CD4-positive, alpha-beta T cell treated with Interleukin-17A for 1 hour (primary cell): ENCODE data around the gene ETS2.
"Not testable (repeated sequence)": the region's sequence is repeated elsewhere in the genome, so short reads cannot be mapped to it uniquely, and the experiment has no call there.

Experiments used
- DNase-seq: peaks from one replicate; pipeline ENCODE4 v3.0.0-alpha.2; 2020

The ETS2 gene

GRCh38 chr21:38839328-38840286 lies 33.9 kb downstream of the ETS2 start:
- DNase-seq: no peak

DNA sequence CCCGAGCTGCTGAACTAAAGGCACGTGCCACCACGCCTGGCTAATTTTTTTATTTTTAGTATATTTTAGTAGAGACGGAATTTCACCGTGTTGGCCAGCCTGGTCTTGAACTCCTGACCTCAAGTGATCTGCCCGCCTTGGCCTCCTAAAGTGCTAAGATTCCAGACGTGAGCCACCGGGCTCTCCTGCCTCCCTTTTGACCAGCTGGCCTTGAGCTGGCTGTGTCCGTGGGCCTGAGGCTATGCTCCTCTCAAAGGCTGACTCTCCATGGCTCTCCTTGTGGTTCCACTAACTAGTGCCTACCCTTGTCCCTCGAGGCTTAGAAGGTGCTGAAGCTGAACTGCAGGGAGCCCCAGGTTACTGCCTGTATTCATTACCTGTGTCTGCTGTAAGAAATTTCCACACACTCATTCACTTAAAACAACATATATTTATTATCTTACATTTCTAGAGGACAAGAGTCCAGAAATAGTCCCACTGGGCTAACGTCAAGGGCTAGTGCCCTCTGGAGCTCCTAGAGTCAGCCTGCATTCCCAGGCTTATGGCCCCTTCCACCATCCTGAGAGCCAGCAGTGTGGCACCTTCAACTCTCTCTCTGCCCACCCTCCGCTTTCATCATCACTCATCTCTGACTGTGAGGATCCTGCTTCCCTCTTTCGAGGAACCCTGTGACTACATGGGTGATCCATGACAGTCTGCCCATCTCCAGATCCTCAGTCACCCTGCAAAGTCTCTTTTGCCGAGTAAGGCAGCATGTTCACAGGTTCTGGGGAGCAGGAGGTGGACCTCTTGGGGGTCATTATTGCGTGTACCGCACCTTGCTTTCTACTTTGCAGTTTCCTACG lies 34.9 kb downstream of the ETS2 start:
- DNase-seq: no peak

DNA sequence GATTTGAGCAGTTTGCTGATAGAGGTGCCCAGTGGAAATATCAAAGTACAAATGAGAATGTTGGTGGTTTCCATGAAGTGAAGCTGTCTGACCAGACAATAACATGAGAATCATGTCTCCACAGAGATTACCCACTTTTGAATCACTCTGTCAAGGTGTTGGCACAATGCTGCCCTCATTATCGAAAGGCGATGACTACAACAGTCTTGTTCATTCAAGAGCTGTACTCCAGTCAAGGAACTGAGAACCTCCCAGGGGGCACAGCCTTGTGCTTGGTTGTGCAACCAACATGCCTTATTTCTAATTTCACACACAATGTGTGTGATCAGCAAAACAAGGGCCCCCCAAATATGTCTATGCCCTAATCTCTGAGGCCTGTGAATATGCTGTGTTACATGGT lies 35.7 kb downstream of the ETS2 start:
- DNase-seq: no peak

DNA sequence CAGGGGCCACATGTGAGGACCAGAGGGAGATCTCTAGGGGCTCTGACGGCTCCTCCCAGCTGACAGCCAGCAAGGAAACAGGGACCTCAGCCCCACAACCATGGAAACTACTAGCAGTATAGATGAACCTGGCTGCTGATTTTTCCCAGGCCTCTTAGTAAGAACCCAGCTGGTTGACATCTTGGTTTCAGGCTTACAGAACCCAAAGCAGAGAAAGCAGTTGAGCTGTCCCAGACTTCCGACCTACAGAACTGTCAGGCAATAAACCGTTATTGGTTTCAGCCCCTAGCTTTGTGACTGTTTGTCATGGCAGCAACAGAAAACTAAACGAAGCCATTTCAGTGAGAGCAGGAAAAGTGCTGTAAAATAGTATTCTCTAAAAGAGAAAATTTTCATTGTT lies 36.4 kb downstream of the ETS2 start:
- no peak for DNase-seq

GRCh38 chr21:38843379-38843778 lies 37.6 kb downstream of the ETS2 start:
- no peak for DNase-seq

GRCh38 chr21:38843806-38844503 lies 38.2 kb downstream of the ETS2 start:
- no peak for DNase-seq

DNA sequence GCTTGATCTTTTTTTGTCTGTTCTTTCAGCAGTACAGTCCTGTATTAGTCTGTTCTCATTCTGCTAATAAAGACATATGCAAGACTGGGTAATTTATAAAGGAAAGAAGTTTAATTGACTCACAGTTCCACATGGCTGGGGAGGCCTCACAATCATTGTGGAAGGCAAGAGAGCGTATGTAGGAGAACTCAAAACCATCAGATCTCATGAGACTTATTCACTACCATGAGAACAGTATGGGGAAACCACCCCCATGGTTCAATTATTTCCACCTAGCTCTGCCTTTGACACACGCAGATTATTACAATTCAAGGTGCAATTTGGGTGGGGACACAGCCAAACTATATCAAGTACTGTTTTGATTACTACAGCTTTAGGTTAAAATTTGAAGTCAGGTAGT lies 39.6 kb downstream of the ETS2 start:
- not testable (repeated sequence) for DNase-seq

GRCh38 chr21:38847556-38847955 lies 41.8 kb downstream of the ETS2 start:
- DNase-seq: no peak

GRCh38 chr21:38848187-38848609 lies 42.5 kb downstream of the ETS2 start:
- no peak for DNase-seq

- no peak for DNase-seq
Measured at GRCh38 chr21:38849776-38850175, 44.0 kb downstream of the ETS2 start.

- DNase-seq: no peak
Measured at GRCh38 chr21:38850277-38850951, 44.7 kb downstream of the ETS2 start.

DNA sequence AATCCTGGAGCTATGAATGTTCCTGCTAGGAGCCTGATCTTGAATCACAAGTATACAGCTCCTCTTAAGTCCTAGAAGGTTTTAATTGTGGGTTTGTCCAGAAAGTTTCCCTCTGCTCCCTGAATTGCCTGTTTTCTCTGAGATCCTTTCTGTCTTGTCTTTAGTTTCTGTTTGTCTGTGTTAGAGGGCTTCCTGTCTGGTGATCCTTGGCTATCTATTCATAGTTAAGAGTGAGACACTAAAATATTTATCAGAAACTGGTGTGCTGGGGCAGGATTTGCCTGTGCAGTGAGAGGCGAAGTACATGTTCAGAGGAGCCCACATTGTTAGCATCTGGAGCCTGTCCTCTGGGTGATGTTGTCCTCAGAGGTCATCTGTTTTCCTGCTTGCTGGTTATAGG lies 45.4 kb downstream of the ETS2 start:
- no peak for DNase-seq

GRCh38 chr21:38852278-38852677 lies 46.5 kb downstream of the ETS2 start:
- DNase-seq: no peak

DNA sequence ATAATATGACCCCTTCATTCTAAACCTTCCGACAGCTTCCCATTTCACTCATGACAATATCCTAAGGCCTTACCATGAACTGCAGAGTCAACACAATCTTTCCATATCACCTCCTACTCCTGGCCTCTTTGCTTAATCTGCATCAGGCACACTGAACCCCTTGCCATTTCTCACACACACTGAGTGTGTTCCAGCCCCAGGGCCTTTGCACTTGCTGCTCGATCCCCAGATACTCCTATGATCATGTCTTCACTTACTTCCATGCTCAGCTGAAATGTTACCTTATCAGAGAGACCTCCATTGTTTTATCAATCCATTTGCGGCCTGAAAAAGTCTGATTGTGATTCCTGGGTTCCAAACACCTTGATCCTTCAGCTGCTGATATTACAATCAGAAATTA lies 47.0 kb downstream of the ETS2 start:
- DNase-seq: no peak

GRCh38 chr21:38853421-38853919 lies 47.7 kb downstream of the ETS2 start:
- DNase-seq: no peak

DNA sequence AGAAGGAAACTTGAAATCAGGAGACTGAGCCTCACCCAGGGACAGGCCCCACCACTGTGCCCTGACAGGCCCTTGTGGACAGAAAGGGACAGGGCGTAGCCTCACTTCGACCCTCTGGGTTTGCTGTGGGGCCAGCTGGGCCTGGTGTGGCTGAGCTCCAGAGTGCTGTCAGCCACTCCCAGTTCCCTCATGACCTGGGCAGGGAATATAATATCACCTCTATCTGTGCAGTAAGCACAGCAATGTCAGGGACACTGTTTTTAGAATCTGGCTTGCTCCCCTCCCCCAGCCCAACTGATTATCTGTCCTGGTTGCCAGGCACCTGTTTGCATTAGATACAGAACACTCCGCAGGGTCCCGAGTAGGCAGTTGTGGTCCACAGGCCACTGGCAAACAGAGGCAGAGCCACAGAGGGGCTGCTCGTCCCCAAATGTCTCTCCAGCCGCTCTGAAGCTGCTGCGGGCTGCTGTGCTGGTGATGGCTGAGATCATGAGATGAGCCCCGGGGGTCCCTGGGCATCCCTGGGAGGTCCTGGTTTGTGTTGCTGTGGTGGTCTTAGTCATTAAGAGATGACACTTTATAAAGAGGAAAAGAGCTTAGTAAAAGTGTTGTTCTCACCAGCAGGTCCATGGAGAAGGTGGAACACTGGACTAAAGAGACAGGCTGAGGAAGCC lies 51.6 kb downstream of the ETS2 start:
- no peak for DNase-seq

DNA sequence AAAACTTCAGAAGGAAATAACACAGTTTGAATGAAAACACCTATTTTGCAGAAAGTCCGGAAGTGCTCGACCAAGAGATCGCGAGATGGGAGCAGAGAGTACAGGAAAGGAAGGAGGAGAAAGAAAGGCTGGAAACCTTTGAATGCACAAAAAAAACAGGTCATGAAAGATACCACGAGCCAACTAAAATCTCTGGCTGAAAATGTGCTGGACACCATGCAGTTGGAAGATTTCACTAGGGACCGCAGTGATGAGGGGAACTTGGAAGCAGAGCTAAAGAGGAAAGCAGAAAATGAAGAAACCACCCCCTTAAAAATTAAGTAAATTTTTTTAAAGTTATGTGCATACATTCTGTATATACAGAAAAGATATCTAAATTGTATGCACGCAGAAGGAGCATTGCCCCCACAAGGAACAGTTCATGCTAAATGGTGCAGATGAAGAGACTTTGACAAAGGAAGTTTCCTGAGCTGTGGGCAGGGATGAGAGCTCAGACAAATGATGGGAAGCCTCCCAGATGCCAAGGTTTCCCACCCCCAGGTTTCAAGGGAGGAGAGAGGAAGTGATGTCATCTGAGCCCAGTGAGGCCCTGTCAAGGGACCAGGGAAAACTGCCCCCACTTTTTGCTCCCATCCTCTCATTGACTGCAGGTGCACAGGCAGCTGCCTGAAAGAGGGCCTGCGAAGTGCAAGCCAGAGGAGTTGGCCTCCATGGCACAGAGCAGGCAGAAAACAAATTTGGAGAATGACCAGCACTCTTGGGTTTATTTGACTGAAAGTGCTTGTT lies 52.5 kb downstream of the ETS2 start:
- DNase-seq: no peak

- DNase-seq: no peak
Measured at GRCh38 chr21:38858812-38859205, 53.1 kb downstream of the ETS2 start.

DNA sequence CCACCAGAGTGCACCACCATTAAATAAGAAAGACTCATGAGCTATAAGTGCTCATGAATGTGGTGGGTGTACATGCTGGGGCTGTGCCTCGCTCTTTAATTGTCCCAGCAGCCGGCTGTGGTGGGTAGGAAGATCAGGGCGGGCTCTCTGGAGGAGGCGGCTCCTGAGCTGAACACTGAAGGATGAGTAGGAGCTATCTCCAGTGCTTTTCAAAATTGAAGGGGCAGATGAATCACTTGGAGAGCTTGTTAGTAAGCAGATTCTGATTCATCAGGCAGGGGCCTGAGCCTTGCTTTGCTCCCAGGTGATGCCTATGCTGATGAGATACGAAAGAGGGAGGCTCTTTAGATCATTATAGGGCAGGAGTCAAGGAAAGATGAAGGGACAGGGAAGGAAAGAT lies 54.1 kb downstream of the ETS2 start:
- DNase-seq: no peak

DNA sequence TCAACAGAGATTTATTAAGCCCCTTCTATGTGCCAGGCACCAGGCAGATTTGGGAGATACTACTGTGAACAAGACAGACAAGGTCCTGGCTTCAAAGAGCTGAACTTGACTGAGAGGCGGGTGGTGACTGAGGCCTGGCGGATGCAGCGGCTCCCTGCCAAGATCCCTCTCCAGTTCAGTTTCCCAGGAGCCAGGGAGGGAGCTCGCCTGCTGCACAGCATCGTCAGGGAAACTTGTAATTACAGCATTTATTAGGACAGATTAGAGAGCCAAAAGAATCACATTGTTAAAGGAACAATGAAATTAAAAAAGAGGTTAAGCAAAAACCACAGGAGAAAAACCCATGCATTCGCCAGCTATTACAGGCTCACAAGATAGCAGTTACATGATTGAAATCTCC lies 55.3 kb downstream of the ETS2 start:
- no peak for DNase-seq
